Lung (tissue), 12 donors: Measurements from ENCODE around the gene OMP. TPM values are rescaled to one million over a fixed set of nuclear protein-coding genes. Genes with fewer than 3 reads are reported as not detected.
A peak's percentile ranks its signal among the peaks of the same experiment; 100 is the strongest.

Source experiments
- ATAC-seq: fragments of 200-7000 bp; cut with Tn5 transposase; one replicate; pipeline ENCODE4 v1.9.1; 2020; ENCODE audit warnings: moderate number of reproducible peaks; ENCODE audit not compliant: insufficient read depth, low FRiP score
- DNase-seq, 3 donors: peaks; one replicate each; pipeline ENCODE4 v3.0.0-alpha.2; 2013 to 2017
- H3K27ac ChIP-seq, 2 donors: one replicate each; pipeline ENCODE4 v1.5.1; 2013; ENCODE audit warnings: mild to moderate bottlenecking in 2 of 2, moderate library complexity in 2 of 2, control low read depth in 1 of 2, inconsistent platforms in 1 of 2, low read depth in 1 of 2, low read length in 1 of 2
- H3K27me3 ChIP-seq, 3 donors: one replicate each; pipeline ENCODE4 v1.5.1; 2013; ENCODE audit warnings: low read length in 2 of 3; ENCODE audit not compliant: control insufficient read depth in 3 of 3, insufficient read depth in 3 of 3
- H3K36me3 ChIP-seq, 4 donors: one replicate each; pipeline ENCODE4 v1.5.1; 2013; ENCODE audit warnings: low read length in 4 of 4, mild to moderate bottlenecking in 1 of 4, moderate library complexity in 1 of 4; ENCODE audit not compliant: control insufficient read depth in 4 of 4, insufficient read depth in 4 of 4
- H3K4me1 ChIP-seq, 5 donors: one replicate each; pipeline ENCODE4 v1.5.1; 2013; ENCODE audit warnings: low read length in 5 of 5, mild to moderate bottlenecking in 2 of 5, moderate library complexity in 1 of 5; ENCODE audit not compliant: control insufficient read depth in 5 of 5, insufficient read depth in 5 of 5
- H3K4me3 ChIP-seq: one replicate; pipeline ENCODE4 v1.5.1; 2013; ENCODE audit warnings: mild to moderate bottlenecking, control low read depth, moderate library complexity
- H3K9ac ChIP-seq, 2 donors: one replicate each; pipeline ENCODE4 v1.5.1; 2013; ENCODE audit warnings: low read length in 2 of 2, control low read depth in 1 of 2; ENCODE audit not compliant: insufficient read depth in 1 of 2
- H3K9me3 ChIP-seq, 4 donors: one replicate each; pipeline ENCODE4 v1.5.1; 2013; ENCODE audit warnings: low read length in 3 of 4, mild to moderate bottlenecking in 1 of 4, moderate library complexity in 1 of 4; ENCODE audit not compliant: control insufficient read depth in 4 of 4, insufficient read depth in 3 of 4
- CTCF ChIP-seq: IDR thresholded peaks from 2 replicates; pipeline ENCODE4 v1.5.1; 2012; ENCODE audit warnings: mild to moderate bottlenecking; ENCODE audit errors: control extremely low read depth, extremely low read depth
- WGBS, 2 donors: extraction: QIAGEN DNeasy Blood & Tissue Kit; methylation state at CpG; one replicate each; pipeline ENCODE4 v1.1.7; 2013; 5-methylcytosine and 5-hydroxymethylcytosine counted together
- polyA plus RNA-seq, 2 donors: library from polyadenylated mRNA; stranded (reverse); fragments of 200-250 nt; gene quantifications; one replicate each; pipeline ENCODE4 v1.2.1, GENCODE V29; 2013
- total RNA-seq, 2 donors: library from RNA; depleted of rRNA in 1 of 2; stranded (reverse); fragments of >200 nt in 1 of 2; gene quantifications; one replicate each; pipeline ENCODE4 v1.2.1, GENCODE V29; 2014 to 2021
- donor health status: control.
- donor health status: control.
- donor health status: Bipolar disorder and iron deficiency.
- donor health status: healthy.
- donor health status: DM: yes; HTN: yes; CAD: no.

OMP gene
- total and polyA plus RNA-seq, 4 donors: 0.37 to 0.74 (median 0.61) TPM; not detected in 1

DNA sequence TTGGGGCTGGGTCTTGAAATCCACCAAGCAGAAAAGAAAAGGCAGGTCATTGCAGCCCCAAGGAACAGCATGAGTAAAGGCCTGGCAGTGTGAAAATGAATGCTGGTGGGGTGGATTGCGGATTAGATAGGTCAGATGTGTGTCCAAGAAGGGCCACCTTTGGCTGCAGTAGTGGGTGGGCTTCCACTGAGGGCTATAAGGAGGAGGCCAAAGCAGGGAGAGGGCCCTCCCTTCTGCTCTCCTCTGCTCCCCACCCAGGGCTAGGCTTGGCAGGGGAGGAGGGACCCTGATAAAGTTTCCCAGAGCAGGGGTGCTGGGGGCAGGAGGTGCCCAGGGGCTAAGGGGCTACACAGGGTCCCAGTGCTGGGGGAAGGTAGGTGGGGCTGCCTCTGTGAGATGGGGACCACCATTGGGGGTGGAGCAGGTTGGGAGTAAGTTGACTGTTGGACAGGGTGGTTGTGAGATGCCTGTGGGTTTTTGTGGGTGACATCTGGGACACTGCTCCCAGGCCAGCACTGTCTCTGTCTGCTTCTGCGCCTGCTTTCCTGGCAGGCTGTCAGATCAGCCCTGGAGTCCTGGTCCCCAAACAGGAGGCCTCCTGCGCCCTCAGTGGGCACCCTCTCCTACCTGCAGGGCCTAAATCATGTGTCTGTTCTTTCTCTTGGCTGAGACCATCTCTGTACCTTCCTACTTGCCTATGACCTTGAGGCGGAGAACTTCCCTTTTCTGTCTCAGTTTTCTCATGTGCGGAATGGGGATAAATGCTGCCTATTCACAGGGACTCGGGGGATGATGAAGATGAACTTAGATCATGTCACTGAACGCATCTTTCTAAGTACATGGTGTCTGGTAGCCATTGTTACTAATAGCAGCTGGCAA, 33.9 kb upstream of the OMP start:
- Histone ChIP-seq H3K9ac (no peak overlapping the region), H3K27ac (no peak overlapping the region), H3K4me3 (no peak overlapping the region), H3K36me3 (no peaks in the 10 kb centered on the region), H3K27me3 (no peaks in the 10 kb centered on the region), H3K4me1 (peaks cover 0 to 41% (median 21%) of the 10 kb centered on the region in 5 donors), H3K9me3 (no peaks in the 10 kb centered on the region)
- DNase-seq (peak in 1 of 3 donors; percentile 10), ATAC-seq (no peak)
- WGBS, 2 donors: 82 to 88% methylated on average over 7 of the region's 7 CpGs
- TF ChIP-seq CTCF: no peak

- Histone ChIP-seq H3K9me3 (no peaks in the 10 kb centered on the region), H3K4me3 (no peak overlapping the region)
- no peak for TF ChIP-seq CTCF
These were observed 33.2 kb upstream of the OMP start for GRCh38 chr11:77069336-77069968.

DNA sequence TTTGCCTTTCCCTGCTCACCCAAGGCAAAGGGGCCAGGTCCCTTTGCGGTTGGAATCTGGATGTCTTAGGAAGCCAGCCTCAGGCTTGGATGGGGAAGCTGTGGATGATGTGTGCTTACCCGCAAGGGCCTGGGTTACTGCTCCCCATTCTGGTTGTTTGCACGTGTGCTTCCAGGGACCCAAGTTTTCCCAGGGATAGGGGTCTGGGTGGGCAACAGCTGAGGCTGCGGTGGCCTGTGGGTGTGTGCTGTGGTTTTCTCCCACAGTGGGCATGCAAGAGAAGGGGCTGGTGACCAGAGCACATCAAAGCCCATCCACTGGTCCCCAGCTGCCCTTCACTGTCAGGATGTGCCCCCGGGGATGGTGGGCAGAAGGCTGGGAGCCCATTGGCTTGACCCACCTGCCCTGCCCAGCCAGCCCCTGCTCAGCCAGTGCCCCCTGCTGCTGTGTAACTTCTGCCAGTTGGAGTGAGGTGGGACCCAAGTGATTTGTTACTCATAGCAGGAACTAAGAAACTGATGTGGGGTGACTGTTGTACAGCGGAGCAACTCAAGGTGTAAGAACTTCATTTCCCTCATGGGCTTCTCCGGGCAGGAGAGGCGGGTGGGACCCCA, 32.6 kb upstream of the OMP start:
- H3K27me3 ChIP-seq: no peaks in the 10 kb centered on the region
- peak in 1 of 3 donors; percentile 6 for DNase-seq
- H3K9me3 ChIP-seq: no peaks in the 10 kb centered on the region
- H3K4me3 ChIP-seq: no peak overlapping the region
- no peak overlapping the region for H3K27ac ChIP-seq
- TF ChIP-seq CTCF: no peak
- WGBS, 2 donors: 93 to 97% methylated on average over 8 of the region's 8 CpGs
- H3K4me1 ChIP-seq: peaks cover 0 to 46% (median 29%) of the 10 kb centered on the region in 5 donors
- no peaks in the 10 kb centered on the region for H3K36me3 ChIP-seq
- no peak overlapping the region for H3K9ac ChIP-seq
- no peak for ATAC-seq

More at GRCh38 chr11:77069336-77069968, 33.2 kb upstream of the OMP start:
- 77 to 90% methylated on average over 6 of the region's 6 CpGs for WGBS, 2 donors
- Histone ChIP-seq H3K4me1 (peaks cover 0 to 46% (median 28%) of the 10 kb centered on the region in 5 donors), H3K27ac (no peak overlapping the region), H3K9ac (no peak overlapping the region), H3K36me3 (no peaks in the 10 kb centered on the region), H3K27me3 (no peaks in the 10 kb centered on the region)
- ATAC-seq (no peak), DNase-seq (peak in 1 of 3 donors; percentile 10)
